VCaP (cell line): ENCODE results near the gene OR52D1.

Experiments used
- H3K27ac ChIP-seq: fragments of 450-650 bp; 2 replicates; pipeline ENCODE4 v1.5.1; 2017
- CTCF ChIP-seq: fragments of 450-650 bp; conservative IDR thresholded peaks from 2 replicates; pipeline ENCODE4 v1.5.1; 2017; ENCODE audit warnings: mild to moderate bottlenecking, moderate library complexity

Gene OR52D1

GRCh38 chr11:5488385-5488784, at the start of gene OR52D1:
Gene OR52D1 (plus strand): TSS chr11:5488685. CDS start chr11:5488707, 22 bp downstream.
- no peak within 1 kb of the TSS for H3K27ac ChIP-seq
- TF ChIP-seq CTCF = no peak

- H3K27ac ChIP-seq = no peak within 1 kb of the TSS
- TF ChIP-seq CTCF = no peak
Observed at GRCh38 chr11:5441414-5441813, 47.1 kb upstream of the OR52D1 start, which contains the start of gene OR51I1. Gene OR51I1 (minus strand): TSS chr11:5441514. CDS start chr11:5441514, 0 bp downstream.

- H3K27ac ChIP-seq = no peak overlapping the region
- no peak for TF ChIP-seq CTCF
Observed at GRCh38 chr11:5443835-5444393, 44.6 kb upstream of the OR52D1 start.

- TF ChIP-seq CTCF = no peak
- H3K27ac ChIP-seq = no peak within 1 kb of the TSS
Observed at GRCh38 chr11:5449023-5449422, 39.5 kb upstream of the OR52D1 start, which contains the start of gene OR51I2. Gene OR51I2 (plus strand): TSS chr11:5449323. CDS start chr11:5453489, 4,166 bp downstream.

- TF ChIP-seq CTCF = no peak
- H3K27ac ChIP-seq = no peak overlapping the region
Observed at GRCh38 chr11:5449432-5449831, 39.1 kb upstream of the OR52D1 start.

- TF ChIP-seq CTCF = no peak
- no peak overlapping the region for H3K27ac ChIP-seq
Observed at GRCh38 chr11:5460983-5461621, 27.4 kb upstream of the OR52D1 start.

- H3K27ac ChIP-seq = no peak overlapping the region
- no peak for TF ChIP-seq CTCF
Observed at GRCh38 chr11:5467527-5467926, 21.0 kb upstream of the OR52D1 start.
